Skeletal muscle cell (primary cell): Measurements from ENCODE around the gene OR1K1.
A peak's percentile ranks its signal among the peaks of the same experiment; 100 is the strongest.
"Not testable (repeated sequence)": the region's sequence is repeated elsewhere in the genome, so short reads cannot be mapped to it uniquely, and the experiment has no call there.

Experiments
- DNase-seq: peaks from one replicate; pipeline ENCODE4 v3.0.0-alpha.2; 2010; ENCODE audit warnings: low read depth
- H3K4me3 ChIP-seq: 2 replicates; pipeline ENCODE4 v1.5.1; 2011; ENCODE audit warnings: low read depth, mild to moderate bottlenecking, control low read depth, low read length, moderate library complexity

OR1K1 gene

DNA sequence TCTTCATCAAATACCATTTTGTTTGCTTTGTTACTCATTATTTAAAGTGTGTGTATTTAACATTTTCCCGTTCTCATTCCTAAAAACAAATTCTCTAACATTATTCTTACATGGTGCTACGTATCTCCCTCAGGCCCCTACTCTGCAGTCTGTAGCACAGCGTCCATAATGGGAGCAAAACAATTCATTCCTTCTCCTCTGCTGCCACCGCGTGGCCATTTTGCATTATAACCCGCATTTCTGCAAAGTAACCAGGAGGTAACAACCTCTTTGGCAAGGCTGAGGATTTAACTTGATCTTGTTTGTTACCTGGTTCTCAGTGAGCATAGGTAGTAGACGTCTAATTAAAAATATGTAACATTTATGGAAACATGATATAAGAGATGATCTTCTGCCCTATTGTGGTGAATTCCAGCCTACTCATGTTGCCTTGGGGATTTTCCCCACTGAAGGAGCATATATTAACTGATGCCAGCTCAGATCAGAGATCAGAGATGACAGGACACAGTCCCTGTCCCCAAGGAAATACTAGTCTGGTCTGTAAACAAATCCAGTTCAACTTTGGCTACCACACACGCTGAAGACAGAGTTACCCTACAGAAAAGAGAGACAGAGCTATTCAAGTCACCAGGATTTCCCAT lies 10.5 kb downstream of the OR1K1 start:
- no peak overlapping the region for H3K4me3 ChIP-seq
- no peak for DNase-seq

DNA sequence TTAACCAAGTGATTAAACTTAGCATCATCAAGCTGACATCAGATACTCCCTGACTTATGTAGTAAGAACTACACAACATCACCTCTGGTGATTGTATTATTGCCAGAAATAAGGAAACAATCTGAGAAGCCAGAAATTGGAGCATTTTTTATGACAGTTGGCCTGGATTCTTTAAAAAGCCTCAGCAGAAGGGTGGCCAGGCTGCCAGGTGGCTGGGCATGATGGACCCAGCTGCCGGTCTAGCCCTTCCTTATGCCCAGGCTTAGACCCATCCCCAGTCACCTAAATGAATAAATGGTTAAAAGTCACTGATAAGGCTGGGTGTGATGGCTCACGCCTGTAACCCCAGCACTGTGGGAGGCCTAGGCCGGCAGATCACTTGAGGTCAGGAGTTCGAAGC lies 12.8 kb downstream of the OR1K1 start:
- DNase-seq: no peak
- no peak overlapping the region for H3K4me3 ChIP-seq

DNA sequence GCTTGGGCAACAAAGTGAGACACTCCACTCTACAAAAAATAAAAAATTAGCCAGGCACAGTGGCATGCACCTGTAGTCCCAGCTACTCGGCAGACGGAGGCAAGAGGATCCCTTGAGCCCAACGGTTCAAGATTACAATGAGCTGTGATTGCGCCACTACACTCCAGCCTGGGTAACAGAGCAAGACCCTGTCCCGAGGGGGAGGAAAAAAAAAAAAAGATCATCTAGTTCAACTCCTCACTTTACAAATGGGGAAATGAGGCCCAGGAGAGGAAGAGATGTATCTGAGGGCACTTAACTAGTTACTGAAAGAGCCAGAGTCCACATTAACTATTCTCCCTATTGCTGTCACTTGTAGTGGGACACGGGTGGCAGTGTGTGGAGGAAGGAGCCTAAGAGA lies 14.6 kb downstream of the OR1K1 start:
- no peak for DNase-seq

DNA sequence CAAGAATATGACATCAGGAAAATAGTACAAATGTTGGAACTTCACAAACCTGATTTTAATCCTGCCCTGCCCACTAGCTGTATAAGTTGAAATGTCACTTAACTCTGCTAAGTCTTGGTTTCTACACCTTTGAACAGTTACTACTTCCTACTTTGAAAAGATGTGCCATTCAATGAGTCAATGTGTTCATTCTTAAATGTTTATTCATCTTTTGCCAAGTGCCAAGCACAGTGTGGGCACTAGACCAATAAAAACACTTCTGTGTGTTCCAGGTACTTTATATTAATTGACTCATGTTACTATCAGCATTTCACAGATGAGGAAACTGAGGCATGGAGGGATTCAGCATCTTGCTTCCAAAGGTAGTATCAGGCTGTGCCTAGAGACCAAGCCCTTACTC lies 15.6 kb downstream of the OR1K1 start:
- no peak for DNase-seq
- H3K4me3 ChIP-seq: no peak overlapping the region

More for the DNA sequence above, 14.6 kb downstream of the OR1K1 start:
- no peak overlapping the region for H3K4me3 ChIP-seq

DNA sequence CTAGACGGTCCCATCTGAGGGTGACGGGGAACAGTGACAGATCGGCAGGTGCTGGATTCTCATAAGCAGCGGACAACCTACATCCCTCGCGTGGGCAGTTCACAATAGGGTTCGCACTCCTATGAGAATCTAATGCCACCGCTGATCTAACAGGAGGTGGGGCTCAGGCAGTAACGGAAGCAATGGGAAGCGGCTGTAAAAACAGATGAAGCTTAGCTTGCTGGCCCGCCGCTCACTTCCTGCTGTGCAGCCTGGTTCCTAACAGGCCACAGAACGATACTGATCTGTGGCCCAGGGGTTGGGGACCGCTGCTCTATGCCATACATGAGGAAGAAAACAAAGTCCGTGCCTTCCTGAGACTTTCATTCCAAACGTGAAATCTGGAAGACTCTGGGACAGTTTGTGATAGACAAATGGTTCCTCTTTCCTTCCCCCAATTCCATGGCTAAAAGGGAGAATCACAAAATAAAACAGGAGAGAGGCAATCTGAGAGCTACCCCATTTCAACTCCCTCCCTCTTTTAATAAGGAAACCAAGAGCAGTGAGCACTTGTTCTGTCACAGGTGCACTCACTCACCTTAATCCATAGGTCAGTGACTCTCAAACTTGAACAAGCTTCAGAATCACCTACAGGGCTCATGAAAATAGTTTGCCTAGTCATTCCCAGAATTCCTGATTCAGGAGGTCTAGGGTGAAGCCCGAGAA lies 16.4 kb downstream of the OR1K1 start:
- no peak overlapping the region for H3K4me3 ChIP-seq
- DNase-seq: no peak

DNA sequence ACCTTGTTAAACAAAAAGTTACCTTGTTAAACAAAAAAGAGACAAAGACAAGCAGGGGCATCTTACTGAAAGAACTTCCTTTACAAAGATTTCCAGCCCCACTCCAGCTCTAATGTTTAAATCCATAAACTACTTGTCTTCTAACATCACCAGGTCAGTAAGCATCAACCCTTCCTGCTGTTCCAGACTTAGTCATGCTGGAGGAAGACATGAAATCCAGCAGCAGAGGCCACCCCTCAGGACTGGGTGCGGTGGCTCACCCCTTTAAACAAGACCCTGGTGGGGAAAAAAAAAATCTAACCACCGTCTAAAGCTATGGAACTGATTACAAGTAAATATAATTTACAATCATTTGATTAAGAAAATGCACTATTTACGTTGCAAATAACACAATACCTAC lies 19.4 kb downstream of the OR1K1 start:
- no peak for DNase-seq
- no peak overlapping the region for H3K4me3 ChIP-seq

DNA sequence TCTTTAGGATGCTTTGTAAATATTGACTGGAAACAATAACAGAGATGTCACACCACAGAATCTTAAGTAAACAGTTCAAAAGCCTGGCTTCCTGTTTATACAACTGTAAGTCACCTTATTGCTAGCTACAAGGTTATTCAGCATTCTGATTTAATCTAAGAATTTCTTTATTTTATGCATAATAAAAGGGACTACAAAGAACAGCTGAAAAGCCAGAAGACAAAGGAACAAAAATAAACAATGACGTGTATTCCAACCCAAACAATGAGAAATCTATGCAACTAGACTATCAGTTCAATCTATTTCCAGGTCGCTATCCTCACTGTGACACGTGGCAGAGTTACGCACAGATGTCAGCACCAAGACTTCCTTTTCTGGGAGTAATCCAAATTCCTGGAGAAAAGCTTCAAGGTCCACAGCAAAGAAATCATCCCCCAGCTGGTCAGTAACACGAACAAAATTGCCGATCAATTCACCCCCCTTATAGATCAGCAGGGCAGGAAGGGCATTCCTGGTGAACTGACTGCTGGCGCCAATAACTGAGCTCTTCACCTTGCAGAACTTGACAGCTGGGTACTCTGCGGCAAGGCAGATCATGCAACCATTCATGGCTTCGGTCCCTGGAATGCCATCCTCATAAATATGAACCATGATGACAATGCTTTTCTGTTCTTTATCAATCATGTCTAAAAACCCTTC lies 20.0 kb downstream of the OR1K1 start:
- no peak for DNase-seq
- H3K4me3 ChIP-seq: no peak overlapping the region

DNA sequence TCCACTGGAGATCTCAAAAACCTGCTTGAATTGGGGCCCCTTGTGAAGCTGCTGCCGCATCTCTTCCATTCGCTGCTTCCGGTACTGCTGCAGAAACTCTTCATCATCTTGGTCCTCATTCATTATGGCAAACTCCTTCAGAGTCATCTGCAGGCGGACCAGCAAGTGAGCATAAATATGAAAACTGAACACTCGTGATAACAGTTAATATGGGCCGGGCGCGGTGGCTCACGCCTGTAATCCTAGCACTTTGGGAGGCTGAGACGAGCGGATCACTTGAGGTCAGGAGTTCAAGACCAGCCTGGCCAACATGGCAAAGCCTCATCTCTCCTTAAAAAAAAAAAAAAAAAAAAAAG lies 20.5 kb downstream of the OR1K1 start:
- H3K4me3 ChIP-seq: no peak overlapping the region

DNA sequence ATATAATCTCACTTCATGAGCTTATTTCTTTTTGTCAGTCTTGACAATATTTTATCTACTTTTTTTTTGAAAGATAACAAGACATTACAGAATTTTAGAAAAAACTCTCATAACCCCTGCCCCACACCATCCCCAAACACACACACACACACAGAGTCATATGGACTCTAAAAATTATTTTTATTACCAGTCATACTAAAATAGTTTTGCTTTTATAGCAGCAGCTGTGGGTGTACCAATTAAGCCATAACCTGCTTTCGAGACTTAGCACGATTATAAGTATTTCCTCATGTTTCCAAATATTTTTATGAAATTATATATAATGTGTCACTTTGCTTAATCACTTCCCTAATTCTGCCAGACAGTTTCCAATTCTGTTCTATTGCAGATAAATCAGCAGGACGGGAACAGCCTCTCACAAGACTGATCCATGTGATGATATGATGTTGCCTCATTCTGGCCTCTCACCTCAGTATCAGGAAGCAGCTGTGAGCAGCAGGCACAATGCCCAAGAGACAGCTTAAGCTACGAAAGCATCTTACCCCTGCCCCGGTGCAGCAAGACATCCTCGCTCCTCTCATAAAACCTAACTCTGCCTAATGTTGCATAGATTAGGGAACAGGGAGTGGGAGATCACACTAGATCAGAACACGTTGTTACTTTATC lies 21.5 kb downstream of the OR1K1 start:
- no peak overlapping the region for H3K4me3 ChIP-seq
- DNase-seq: peak; percentile 61

More for the DNA sequence above, 20.5 kb downstream of the OR1K1 start:
- DNase-seq: no peak

DNA sequence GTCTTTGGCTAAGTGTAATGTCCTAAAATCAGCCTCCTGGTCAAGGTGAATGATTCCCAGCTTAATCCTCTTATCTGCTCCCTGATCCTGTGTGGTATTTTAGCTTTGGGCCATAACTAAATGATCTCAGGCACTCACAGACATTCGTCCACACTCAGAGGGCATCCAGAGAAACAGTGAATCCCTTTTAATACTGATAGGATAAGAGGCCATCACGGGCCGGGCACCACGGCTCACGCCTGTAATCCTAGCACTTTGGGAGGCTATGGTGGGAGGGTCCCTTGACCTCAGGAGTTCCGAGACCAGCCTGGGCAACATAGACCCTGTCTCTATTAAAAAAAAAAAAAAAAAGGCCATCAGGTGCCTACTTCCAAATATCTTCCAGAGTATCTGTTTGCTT lies 22.1 kb downstream of the OR1K1 start:
- no peak overlapping the region for H3K4me3 ChIP-seq
- no peak for DNase-seq

DNA sequence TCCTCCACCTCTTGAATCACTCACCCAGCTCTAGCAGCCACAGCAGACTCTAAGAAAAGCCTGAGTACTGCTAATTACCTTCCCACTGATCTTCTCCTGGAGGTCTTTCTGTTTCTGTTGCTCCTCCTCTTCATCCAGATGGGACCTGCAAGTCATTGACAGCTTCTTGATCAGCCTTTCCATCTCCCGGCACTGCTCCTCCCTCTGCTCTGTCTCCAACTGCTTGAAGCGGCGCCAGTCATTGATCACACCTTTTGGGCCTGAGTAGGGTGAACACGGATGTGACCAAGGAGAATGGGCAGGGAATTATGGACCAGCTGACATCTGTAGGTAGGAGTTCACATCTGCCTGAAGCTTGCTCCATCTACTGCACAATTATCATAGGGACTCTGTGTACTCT lies 23.0 kb downstream of the OR1K1 start:
- H3K4me3 ChIP-seq: no peak overlapping the region
- no peak for DNase-seq

DNA sequence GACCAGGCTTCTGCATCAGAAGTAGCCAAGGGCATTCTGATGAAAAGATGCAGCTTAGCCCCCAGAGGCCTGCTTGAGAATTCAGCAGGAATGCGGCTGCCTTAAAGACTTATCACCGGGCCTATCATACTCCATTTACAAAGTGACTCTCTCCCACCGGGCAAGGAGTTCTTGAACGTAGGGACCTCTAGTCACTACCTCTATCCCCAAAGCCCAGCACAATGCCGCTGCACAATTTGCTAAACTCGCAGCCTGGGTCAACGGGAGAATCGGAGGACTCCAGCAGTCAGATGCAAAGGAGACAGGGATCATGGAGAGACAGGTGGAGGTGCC lies 27.8 kb downstream of the OR1K1 start:
- peak overlapping the region; percentile 97 for H3K4me3 ChIP-seq
- no peak for DNase-seq

DNA sequence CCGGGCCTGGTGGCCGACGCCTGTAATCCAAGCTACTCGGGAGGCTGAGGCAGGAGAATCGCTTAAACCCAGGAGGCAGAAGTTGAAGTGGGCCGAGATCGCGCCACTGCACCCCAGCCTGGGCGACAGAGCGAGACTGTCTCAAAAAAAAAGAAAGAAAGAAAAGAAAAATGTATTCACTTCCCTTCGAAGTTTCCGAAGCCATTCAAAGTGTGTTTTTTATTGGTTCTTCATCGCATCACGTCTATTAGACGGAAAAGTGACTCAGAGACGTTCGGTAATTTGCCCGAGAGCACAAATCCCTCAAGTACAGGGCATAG lies 29.0 kb downstream of the OR1K1 start:
- H3K4me3 ChIP-seq: peak overlapping the region; percentile 97
- DNase-seq: not testable (repeated sequence)

DNA sequence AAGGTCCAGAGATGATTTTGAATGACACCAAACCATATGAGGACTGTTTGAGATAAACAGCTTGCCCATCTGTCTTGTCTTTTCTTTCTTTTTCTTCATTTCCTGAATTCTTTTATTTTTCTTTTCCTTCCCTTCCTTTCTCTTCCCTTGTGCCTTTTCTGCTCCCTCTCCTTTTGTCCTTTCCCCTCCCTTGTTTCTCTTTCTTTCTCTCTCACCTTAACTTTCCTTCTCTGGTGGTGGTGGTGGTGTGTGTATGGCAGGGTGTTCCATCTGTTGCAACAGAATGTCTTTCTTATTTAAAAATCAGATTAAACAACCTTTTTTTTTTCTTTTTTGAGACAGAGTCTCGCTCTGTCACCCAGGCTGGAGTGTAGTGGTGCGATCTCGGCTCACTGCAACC lies 32.3 kb downstream of the OR1K1 start:
- H3K4me3 ChIP-seq: no peak overlapping the region
- DNase-seq: no peak

DNA sequence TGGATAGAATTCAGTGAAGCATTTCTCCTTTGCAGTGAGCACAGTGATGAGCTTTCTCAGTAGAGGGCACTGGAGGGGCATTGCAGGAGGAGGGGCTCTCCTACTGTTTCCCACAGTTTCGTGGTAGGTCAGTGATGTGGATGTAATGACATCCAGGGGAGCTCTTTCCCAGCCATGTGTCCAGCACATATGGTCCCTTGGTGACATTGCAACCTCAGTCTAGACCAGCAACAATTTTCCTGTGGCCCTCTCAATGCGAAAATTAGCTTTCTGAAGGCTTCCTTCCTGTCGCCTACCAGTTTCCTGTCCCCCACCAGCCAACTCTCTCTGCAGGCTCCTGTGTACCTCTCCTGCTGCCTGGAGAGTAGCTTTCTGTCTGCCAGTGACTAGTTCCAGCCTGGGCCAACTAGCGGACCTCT lies 35.4 kb downstream of the OR1K1 start:
- no peak for DNase-seq
- H3K4me3 ChIP-seq: no peak overlapping the region

DNA sequence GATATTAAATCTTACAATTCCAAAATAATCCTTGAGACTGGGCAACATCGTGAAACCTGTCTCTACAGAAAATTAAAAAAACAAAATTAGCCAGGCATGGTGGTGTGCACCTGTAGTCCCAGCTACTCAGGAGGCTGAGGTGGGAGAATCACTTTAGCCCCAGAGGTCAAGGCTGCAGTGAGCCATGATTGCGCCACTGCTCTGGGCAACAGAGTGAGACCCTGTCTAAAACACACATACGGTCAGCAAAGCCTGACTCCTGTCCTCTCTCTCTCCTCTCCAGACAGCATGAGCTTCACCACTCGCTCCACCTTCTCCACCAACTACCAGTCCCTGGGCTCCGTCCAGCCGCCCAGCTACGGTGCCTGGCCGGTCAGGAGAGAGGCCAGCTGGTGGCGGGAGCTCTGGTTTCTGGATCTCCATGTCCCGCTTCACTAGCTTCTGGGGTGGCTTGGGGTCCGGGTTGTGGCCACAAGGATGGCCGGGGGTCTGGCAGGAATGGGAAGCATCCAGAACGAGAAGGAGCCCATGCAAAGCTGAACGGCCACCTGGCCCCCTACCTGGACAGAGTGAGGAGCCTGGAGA lies 37.4 kb downstream of the OR1K1 start:
- no peak for DNase-seq
- no peak overlapping the region for H3K4me3 ChIP-seq

DNA sequence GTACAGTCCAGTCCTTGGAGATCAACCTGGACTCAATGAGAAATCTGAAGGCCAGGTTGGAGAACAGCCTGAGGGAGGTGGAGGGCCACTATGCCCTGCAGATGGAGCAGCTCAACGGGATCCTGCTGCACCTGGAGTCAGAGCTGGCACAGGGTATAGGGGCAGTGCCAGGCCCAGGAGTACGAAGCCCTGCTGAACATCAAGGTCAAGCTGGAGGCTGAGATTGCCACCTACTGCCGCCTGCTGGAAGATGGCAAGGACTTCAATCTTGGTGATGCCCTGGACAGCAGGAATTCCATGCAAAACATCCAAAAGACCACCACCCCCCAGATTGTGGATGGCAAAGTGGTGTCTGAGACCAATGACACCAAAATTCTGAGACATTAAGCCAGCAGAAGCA lies 38.5 kb downstream of the OR1K1 start:
- DNase-seq, H3K4me3 ChIP-seq: not testable (repeated sequence)

DNA sequence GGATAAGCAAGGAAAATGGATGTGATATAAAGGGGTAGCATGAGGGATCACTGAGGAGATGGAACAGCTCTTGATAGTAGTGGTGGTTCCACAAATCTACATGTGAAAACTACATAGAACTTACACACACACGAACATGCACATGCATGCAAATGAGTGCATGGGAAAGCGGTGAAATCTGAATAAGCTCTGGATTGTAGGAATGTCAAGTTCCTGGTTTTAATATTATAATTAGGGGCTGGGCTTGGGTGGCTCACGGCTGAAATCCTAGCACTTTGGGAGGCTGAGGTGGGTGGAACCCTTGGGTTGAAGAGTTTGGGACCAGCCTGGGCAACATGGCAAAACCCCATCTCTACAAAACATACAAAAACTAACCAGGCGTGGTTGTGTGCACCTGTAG lies 41.6 kb downstream of the OR1K1 start:
- H3K4me3 ChIP-seq: no peak overlapping the region
- no peak for DNase-seq

DNA sequence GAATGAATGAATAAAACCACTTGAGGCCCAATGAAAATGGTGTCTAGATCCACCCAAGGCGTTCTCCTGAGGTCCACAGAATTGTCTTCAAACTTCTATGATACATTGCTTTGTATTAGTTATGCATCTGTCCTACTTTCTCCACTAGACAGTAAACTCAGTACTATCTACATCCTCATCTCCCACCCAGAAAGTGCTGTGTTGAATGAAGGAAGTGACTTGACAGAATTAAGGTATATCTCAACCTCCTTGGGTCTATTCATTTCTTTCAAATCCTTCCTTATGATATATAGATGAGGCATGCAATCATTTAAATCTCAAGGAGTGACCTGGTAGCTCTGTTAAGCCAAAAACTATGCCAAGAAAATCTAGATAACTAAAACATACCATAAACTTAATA lies 44.2 kb downstream of the OR1K1 start:
- no peak for DNase-seq

DNA sequence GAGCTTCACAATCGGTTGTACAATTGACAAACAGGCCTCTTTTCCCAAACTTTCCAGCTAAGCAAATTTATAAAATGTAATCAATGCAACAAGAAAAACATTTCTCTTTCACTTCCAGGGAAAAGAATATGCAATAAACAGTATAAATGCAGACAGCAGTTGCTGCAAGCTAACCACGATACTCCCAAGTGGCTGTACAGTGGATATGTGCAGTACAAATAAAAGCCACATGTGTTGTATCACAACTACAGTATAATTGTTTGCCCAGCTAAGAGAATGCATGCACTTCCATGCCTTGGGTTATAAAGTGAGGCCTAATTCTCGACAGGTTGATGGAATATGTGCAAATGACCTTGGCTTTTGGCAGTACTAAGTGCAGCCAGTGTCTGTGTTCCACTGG lies 45.2 kb downstream of the OR1K1 start:
- DNase-seq: no peak
- no peak overlapping the region for H3K4me3 ChIP-seq

More for the DNA sequence above, 44.2 kb downstream of the OR1K1 start:
- no peak overlapping the region for H3K4me3 ChIP-seq
